Embryonic facial prominence (tissue), 1 donor: ENCODE results near the gene FUT6.
"Not testable (repeated sequence)": the region's sequence is repeated elsewhere in the genome, so short reads cannot be mapped to it uniquely, and the experiment has no call there.

Experiments
- DNase-seq: peaks from one replicate; pipeline ENCODE4 v3.0.0-alpha.2; 2016; ENCODE audit errors: extremely low spot score

The FUT6 gene

DNA sequence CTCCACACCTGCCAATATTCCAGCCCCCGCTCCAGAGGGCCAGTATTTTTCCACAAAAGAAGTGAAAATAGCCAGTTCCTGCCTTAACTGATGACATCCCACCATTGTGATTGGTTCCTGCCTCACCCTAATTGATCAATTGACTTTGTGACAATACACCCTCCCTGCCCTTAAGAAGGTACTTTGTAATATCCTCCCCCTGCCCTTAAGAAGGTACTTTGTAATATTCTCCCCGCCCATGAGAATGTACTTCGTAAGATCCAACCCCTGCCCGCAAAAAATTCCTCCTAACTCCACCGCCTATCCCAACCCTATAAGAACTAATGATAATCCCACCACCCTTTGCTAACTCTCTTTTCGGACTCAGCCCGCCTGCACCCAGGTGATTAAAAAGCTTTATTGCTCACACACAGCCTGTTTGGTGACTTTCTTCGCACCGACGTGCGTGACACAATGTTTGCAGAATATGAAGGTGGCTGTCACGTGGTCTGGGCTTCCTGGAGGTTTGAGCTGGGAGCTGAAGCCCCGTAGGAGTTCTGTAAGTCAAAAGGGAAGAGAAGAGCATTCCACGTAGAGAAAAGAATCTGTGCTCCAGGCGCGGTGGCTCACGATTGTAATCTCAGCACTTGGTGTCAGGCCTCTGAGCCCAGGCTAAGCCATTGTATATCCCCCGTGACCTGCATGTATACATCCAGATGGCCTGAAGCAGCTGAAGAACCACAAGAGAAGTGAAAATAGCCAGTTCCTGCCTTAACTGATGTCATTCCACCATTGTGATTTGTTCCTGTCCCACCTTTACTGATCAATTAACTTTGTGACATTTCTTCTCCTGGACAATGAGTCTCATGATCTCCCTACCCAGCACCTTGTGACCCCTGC is 17.9 kb upstream of the FUT6 start:
- no peak for DNase-seq

DNA sequence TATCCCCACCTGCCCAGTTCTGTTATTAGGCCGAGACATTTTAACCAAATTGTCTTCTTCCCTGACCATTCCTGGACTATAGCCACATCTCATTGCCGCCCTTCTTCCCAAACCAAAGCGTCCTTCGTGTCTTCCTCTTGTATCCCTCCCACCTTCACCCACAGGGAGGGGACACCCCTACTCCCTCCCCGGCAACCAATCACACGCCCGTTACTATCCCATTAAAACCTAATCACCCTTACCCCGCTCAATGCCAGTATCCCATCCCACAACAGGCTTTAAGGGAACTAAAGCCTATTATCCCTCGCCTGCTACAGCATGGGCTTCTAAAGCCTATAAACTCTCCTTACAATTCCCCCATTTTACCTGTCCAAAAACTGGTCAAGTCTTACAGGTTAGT is 15.6 kb upstream of the FUT6 start:
- DNase-seq, result not testable (repeated sequence)

DNA sequence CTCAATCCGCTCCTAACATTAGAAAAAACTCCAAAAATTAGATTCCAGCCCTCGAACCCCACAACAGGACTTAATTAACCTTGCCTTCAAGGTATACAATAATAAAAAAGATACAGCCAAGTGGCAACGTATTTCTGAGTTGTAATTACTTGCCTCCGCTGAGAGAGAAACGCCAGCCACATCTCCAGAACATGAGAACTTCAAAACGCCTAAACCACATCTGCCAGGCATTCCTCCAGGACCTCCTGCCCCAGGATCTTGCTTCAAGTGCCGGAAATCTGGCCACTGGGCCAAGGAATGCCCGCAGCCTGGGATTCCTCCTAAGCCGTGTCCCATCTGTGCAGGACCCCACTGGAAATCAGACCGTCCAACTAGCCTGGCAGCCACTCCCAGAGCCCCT is 14.6 kb upstream of the FUT6 start:
- not testable (repeated sequence) for DNase-seq

DNA sequence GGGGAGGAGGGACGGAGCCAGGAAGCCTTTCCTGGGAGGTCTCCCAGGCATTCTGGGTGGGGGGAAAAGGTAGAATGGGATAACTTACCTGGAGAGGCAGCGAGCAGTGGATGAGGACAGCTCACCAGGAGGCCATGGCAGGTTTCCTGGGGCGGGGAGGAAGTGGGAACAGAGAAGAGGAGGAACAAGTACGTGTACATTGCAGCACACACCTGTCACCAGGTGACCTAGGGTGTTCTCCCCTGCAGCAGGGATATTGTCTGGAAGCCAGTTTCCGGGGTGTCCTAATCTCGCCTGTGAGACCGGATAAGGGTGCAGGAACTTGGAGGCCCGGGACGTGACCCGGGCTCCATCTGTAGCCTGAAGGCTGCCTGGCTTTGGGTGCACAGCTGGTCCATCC is 11.8 kb upstream of the FUT6 start, which contains the start of gene FUT3:
Gene FUT3 (minus strand): TSS at position 148 of the 400 bp plus-strand sequence.
- no peak for DNase-seq

DNA sequence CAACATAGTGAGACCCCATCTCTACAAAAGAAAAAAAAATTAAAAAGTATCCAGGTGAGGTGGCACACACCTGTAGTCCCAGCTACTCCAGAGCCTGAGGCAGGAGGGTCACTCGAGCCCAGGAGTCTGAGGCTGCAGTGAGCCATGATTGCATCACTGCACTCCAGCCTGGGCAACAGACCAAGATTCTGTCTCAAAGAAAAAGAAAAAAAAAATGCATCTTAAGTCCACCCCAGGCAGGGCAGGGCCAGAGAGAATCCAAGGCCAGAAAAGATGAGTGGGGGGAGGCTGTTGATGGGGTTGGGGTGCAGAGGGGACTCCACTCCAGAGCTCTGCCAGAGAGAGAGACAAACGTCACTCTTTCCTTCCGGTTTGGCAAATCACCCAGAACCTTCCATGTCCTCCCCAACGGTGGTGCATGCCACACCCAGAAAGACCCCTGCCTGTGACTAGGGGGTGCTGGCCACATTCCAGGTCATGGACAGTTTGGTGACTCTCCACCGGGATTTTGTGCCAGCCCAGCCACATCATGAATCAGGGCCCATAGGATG is 11.3 kb upstream of the FUT6 start:
- DNase-seq, result no peak

DNA sequence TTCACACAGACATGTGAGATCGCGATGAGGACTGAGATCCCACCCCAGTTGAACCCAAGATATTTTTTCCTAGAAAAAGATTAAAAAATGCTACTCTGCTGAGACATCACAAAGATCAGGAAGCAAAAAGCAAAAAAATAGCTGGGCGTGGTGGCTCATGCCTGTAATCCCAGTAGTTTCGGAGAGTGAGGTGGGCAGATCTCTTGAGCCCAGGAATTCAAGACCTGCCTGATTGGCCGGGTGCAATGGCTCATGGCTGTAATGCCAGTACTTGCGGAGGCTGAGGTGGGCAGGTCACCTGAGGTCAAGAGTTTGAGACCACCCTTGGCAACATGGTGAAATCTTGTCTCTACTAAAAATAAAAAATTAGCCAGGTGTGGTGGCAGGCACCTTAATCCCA is 10.7 kb upstream of the FUT6 start:
- no peak for DNase-seq

DNA sequence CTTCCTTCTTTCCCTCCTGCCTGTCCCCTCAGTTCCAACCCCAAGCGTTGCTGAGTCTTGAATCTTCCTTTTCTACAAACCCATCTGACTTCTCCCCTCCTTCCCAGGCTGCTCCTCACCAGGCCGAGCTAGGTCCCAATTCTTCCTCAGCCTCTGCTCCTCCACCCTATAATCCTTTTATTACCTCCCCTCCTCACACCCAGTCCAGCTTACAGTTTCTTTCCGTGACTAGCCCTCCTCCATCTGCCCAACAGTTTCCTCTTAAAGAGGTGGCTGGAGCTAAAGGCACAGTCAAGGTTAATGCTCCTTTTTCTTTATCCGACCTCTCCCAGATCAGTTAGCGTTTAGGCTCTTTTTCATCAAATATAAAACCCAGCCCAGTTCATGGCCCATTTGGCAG is 9.1 kb upstream of the FUT6 start:
- not testable (repeated sequence) for DNase-seq

DNA sequence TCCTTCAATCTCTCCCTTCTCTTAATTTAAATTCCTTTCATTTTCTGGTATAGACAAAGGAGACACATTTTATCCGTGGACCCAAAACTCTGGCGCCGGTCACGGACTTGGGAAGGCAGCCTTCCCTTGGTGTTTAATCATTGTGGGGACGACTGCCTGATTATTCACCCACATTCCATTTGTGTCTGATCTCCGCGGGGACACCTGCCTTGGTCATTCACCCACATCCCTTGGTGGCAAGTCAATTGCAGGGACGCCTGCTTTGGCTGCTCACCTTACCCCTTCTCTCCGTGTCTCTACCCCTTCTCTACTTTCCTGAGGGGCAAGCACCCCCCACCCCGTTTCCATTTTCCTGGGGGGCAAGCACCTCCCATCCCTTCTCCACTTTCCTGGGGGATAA is 8.3 kb upstream of the FUT6 start:
- DNase-seq, result not testable (repeated sequence)

DNA sequence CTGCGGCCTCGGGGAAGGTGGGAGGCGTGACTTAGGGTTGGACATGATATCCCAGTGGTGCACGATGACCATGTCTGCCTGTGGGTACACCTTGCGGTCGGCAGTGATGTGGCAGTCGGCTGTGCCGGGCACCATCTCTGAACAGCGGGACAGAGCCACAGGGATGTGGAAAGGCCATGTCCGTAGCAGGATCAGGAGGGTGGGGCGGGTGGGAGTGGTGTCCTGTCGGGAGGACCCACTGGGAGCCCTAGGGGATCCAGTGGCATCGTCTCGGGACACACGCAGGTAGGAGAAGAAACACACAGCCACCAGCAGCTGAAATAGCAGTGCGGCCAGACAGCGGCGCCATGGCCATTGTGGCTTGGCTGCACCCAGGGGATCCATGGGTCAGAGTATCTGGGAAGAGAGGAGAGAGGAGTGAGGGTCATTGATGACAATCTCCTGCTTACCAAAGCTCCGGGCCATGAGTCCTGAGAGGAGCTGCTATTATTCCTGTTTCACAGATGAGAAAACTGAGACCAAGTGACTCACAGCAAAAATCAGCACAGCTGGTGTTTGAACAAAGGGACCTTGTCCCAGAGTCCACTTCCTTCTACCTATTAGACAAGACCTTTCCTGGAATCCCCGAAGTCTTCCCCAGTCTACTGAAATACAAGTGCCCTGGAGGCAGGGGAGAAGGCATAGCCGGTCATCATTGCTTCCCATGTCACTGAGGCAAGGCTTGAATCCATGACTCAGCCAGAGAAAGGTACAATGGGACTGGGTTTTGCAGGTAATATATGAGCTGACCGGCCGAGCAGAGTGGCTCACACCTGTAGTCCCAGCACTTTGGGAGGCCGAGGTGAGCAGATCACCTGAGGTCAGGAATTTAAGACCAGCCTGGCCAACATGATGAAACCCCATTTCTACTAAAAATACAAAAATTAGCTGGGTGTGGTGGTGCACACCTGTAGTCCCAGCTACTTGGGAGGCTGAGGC is 5.2 kb upstream of the FUT6 start:
- no peak for DNase-seq

DNA sequence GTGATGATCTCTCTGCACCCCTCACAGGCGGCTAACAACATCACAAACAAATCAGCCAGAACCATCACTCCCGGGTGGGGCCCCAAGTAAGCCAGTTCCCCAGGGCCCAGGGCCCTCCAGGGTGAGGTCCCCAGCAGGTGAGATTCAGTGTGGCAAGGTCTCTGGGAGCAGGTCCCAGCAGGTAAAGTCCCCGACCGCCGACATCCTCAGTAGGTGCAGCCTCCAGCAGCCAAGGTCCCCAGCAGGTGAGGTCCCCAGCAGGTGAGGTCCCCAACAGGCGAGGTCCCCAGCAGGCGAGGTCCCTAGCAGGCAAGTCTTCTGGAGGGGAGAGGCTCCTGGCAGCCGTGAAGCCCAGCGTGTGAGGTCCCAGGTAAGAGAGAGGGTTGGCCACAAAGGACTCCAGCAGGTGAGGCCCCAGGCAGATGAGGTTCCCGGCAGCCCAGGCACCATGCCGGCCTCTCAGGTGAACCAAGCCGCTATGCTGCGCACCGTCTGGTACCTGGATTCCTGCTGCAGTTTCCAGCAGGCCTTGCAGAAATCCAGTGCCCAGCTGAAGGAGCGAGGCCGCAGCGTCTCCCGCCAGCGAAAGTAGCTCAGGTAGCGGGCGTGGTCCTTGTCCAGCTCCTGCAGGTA is 3.9 kb upstream of the FUT6 start:
- DNase-seq, result no peak

DNA sequence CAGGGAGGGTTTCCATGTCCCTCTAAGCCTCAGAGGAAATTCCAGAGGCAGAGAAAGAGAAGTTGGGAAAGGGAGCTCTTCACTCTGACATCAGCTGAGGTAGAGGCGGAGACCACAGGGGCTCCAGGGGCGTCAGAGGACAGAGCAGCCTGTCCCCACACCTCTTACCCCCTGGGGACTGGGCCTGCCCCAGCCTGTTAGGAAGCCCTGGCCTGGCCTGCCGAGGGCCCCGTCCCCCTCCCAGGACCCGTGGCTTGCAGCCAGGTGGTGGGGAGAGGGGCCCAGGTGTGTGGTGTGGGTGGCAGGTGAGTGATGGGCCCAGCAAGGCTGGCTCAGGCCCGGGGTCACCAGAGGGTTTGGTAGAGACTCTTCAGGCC is 2.2 kb upstream of the FUT6 start:
- DNase-seq, result not testable (repeated sequence)

DNA sequence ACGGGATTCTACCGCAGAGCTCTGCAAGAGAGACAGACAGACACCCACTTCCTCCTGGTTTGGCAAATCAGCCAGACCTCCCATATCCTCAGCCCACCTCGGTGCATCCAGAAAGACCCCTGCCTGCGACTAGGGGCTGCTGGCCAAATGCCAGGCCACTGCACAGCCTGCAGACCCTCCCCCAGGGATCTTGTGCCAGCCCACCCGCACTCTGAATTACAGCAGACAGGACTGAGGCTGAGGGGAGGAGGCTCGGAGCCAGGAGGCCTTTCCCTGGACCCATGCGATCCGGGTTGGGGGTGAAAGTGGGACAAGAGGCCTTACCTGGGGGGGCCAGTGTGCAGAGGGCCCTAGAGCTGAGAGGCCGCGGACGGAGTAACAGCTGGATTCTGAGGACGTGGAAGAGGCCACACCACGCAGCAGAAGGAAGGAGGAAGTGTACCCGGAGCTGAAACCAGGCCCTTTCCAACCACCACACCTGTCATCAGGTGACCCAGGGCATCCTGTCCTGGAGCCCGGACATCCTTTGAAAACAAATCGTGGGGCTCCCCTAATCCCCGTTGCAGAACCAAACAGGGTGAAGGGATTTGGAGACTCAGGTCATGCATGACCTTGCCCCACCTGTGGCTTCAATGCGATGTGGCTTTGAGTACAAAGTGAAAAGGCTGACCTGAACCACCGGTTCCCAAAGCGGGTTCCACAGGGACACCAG is 993 bp downstream of the FUT6 start:
- no peak for DNase-seq

DNA sequence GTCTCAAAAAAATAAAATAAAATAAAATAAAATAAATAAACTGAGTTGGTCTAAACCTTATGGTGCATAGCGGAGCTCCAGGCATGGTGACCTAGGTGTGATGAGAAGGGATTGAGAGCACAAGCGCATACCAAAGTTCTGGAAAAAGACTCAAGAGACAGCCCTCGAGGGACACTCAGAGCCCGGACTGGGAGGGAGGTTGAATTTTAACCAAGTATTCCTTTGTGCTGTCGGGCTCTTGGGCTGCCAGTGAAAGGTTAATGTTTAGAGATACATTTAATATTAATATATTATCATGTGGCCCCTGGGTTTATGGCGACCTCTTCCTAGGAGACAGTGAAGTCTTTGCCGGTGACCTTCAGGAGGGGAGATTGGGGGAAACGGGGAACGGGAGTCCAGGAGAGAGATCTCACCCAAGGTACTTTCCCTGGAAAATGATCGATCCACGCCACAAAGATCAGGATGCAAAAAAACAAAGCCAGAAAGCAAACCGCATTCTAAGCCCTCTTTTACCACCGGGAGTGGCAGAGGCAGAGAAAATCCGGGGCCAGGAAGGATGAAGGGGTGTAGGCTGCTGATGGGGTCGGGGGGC is 1.6 kb downstream of the FUT6 start:
- no peak for DNase-seq

DNA sequence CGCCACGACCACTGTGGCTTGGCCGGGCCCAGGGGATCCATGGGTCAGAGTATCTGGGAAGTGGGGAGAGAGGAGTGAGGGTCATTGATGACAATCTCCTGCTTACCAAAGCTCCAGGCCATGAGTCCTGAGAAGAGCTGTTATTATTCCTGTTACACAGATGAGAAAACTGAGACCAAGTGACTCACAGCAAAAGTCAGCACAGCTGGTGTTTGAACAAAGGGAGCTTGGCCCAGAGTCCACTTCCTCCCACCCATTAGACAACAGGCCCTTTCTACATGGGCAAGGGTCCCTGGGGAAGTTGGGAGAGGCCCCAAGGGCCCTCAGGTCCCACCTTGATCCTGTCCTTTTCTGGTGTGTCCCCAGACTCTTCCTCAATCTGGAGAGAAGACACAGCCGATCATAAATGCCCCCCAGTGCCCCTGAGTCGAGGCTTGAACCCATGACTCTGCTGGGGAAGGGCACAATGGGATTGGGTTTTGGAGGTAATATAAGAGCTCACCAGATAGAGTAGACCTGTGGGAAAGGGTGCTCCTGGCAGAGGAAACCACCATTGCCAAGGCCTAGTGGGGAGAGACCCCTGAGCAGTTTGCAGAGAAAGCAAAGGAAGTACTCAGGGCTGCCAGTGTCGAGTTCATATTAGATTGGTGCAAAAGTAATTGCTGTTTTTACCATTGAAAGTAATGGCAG is 6.8 kb downstream of the FUT6 start:
- no peak for DNase-seq

DNA sequence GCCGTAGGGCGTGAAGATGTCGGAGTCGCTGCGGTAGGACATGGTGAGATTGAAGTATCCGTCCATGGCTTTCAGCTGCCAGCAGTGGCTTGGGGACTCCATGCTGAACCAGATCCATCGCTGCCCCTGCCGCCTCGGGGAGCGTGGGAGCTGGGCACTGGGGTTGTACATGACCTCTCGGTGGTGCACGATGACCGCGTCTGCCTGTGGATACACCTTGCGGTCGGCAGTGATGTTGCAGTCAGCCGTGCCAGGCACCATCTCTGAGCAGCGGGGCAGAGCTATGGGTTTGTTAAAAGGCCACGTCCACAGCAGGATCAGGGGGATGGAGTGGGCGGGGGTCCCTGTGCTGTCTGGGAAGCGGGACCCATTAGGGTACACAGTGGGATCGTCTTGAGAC is 7.4 kb downstream of the FUT6 start:
- DNase-seq, result no peak

DNA sequence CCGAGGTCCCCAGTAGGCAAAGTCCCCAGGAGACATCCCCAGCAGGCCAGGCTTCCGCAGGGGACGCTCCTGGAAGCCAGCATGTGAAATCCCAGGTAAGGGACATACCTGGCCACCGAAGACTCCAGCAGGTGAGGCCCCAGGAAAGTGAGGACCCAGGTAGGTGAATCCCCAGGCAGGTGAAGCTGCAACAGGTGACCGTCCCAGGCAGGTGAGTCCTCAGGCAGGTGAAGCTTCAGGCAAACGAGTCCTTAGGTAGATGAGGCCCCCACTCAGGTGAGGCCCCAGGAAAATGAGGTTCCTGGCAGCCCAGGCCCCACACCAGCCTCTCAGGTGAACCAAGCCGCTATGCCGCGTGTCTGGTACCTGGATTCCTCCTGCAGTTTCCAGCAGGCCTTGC is 8.3 kb downstream of the FUT6 start:
- no peak for DNase-seq

DNA sequence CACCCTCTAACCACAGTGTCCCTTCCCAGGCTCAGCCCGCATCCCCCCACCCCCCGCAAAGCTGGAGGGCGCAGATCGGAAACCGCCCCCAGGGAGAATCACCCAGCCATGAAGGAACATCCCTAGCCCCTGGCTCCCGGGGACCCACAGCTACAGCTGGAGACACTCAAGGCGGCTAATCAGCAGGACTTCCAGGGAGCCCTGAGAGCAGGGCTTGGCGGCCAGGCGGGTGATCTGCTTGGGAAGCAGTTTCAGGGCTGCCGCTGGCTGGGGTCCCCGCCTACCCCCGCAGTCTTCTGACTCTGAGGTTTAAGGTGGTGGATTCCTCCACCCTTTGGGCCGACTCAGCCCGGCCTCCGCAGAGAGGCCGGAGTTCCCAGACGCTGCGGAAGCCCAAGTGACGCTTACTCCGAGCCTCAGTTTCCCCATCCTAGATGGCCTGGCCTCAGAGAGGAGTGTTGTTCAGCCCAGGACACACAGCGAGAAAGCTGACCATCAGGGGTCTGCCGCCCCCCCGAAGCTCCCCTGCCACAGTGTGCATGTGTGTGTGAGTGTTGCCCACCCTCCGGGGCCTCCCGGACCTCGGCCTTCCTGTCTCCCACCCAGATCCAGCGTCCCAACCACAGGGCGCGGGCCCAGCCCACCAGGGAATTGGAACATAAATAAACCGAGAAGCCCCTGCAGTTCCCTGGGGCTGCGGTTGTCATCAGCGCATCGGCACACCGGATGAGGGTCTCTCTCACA is 9.8 kb downstream of the FUT6 start:
- no peak for DNase-seq

DNA sequence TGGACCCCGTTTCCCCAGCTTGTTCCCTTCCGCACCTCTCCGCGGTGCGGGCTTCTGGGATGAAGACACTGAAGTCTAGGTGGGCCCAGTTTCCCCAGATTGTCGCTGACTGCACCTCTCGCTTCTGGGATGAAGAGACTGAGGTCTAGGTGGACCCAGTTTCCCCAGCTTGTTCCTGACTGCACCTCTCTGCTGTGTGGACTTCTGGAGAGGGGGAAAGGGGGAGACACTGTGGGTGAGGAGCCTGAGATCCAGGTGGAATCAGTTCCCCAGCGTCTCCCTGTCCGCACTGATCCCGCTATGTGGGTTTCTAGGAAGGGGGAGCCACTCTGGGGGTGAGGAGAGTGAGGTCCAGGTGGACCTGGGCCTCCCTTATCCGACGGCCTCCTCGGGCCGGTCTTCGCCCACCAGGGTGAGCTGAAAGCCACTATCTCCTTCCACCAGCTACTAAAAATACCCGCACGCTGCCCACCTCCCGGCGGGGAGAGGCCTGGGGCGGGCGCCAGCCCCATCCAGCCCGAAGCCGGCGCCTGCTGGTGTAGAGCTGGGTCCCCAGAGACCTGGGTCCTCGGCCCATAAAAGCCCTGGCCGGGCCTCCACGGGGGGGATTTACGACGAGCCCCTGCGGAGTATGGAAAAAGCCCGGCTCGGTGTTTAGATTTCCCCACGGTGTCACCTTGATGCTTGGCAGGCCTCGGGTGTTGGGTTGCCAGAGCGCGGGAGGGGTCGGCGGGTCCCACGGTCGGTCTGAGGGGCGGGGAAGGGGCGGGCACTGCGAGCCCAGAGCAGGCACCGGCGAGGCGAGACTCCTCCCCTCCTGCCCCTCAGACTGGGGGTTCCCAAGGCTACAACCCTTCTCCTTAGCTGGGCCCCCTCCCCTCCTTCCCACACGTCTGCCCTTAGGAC is 10.6 kb downstream of the FUT6 start:
- DNase-seq, result no peak
